EL (cell line): ENCODE results near the gene TPTE2.
"Not testable (repeated sequence)": the region's sequence is repeated elsewhere in the genome, so short reads cannot be mapped to it uniquely, and the experiment has no call there.

Source experiments
- DNase-seq: peaks from one replicate; pipeline ENCODE4 v3.0.0-alpha.2; 2016

Gene TPTE2

DNA sequence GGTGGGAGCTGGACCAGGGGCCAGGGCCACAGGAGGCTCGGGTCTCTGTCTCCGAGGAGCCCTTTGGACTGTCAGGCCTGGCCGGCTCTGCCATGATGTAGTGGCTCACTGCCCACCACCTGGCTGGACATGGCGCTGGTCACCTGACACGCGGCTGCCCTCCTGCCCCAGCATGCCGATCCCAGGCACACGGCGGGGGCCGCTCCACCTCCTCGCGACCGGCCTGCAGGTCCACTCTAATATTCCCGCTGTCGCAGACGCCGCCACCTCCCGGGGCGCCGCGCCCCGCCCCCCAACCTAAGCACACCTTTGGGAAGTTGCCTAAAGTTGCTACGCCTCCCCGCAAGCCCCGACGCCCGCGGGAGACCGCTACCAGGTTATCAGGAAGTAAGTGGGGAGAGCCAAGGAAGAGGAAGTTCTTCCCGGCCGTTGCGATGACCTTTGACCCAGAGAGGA, at the start of gene TPTE2:
TSS of gene TPTE2 (minus strand) at position 406 of the 456 bp plus-strand sequence. CDS start 58,298 bp downstream, outside the sequence.
- DNase-seq, result not testable (repeated sequence)

DNA sequence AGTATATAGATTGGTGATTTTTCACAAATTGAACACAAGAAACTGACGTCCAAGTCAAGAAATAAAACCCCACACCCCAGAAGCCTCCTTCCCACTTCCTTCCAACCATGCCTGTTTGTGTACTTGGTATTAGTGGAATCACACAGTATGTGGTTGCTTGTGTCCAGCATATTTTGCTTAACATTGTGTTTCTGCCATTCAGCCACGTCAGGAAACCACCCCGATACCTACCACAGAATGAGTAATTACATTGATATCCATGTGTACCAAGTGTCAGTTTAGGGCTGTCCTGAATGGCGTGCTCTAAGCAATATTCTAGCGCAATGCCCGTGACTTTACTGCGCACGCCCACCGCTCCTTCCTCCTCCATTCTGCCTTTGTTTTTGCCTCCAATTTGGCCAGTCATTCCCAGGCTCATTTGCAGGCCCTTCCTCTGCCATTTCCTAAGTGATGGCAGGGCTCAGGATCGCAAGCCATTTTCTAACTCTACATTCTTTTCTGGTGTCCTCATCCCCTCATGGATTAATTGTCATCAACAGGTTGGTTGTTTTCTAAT, 46.3 kb upstream of the TPTE2 start:
- DNase-seq, result no peak

DNA sequence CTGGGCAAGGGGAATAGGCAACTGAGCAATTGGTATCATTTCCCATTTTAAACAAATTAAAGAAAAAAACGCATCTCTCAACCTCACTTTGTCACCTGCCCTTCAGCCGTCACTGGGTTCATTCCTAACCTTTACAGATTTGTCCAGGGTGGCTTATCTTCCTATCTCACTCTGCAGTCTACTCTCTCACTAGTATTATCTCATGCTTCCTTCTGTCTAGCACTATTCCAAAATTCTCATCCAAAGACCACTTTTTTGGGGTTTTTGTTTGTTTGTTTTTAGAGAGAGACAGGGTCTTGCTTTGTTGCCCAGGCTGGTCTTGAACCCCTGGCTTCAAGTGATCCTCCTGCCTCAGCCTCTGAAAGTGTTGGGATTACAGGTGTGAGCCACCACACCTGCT, 45.4 kb upstream of the TPTE2 start:
- DNase-seq, result no peak

DNA sequence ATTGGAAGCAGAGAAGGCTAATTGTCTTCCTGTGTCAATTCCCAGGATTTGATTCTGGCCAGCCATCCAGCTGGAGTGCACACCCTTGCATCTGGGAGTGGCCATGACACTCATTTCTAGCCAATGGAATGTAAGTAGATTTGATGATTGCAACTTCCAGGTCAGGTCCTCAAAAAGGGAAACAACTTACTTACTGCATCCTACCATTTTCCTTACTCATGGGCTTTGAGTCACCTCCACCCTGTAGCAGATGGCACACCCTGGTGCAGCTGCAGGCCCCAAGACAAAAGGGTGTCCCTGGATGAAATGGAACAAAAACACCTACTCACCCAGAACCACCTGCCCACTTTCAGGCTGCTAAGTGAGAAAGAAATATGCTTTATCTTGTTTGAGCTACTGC, 44.8 kb upstream of the TPTE2 start:
- peak; percentile 32 for DNase-seq

DNA sequence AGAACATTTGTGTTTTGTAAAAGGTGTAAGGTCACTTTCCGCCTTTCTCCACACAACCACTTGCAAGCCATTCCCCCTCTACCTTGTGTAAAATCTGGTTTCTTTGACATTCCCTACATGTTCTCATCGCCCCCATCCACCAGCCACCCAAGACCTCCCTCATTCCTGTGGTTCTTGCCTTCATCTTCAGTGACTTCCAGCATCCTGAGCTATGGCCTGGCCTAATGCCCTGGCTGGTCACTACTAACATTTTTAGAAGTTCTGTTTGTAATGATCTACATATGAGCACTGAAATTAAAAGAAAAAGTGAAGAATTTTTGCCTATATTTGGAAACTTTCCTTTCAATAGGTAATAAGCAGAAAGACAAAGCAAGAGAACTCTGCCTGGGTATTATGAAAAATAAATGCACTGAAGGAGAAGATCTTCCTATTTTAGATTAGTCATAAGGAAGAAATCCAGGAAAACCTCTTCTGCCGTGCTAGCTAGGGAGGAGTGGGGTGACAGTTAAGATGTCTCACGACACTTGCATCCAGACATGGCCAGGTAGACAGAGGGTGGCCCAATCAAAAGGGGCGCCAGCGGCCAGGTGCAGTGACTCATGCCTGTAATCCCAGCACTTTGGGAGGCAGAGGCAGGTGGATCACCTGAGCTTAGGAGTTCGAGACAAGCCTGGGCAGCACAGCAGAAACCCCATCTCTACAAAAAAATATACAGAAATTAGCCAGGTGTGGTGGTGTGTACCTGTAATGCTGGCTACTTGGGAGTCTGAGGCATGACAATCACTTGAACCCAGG, 44.0 kb upstream of the TPTE2 start:
- DNase-seq, result peak; percentile 50

DNA sequence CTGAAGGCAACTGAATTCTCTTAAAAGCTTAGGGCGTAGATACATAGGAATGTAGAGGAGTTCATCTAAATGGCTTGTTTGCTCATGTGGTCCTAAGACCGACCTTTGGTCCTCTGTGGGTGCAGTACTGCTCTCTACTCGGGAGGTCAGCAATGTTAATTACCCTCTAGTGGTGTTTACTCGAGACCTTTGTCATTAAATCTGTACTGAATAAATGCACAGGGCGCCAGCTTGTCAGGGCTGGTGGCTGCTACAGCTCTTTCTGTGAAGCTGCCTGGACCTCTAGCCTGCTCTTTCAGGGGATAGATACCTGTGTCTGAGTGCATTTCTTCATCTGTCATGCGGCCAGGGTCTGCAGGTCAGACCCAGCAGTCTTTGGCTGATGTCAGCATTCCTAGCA, 43.0 kb upstream of the TPTE2 start:
- DNase-seq, result no peak

DNA sequence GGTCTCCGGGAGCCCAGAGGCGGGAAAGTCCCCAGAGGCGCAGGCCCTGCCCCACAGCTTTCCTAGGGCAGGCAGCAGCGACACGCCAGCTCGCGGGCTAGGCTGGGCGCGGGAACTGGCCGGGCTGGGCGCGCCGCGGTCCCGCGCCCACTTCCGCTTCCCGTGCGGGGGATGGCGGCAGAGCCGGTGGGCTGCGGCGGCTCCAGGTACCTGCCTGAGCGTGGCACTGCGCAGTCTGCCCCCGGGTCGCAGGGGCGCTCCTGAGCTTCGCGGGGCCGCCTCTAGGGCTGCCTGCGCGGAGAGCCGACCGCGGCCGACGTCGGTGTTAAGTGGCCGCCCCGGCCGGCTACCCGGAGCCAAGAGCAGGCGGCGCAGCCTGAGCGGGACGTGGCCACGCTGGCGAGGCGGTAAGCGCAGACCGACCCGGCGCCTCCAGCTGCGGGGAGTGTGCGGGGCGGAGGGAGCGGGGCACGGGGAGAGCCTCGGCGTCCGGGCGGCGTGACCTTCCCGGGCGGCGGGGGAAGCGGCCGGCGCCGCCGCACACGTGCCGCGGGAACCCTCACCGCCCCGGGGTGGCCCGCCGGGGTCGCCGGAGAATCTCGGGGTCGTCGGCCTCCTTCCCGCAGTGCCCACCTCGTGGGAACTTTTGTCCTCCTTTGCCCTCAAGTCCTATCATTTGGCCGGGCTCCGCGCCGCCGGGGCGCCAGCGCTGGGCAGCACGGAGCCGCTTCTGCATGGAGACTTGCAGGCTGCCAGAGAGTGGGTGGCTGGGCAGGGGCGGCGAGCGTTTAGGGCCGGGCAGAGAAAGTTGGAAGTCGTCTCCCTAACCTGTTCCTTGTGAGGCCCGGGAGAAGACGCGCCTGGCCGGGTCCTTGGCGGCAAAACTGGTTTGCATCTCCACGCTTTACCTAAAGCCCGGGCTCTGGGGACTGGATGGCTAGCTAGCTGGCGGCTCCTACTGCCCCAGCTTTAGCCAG, 40.7 kb upstream of the TPTE2 start:
- peak; percentile 51 for DNase-seq

DNA sequence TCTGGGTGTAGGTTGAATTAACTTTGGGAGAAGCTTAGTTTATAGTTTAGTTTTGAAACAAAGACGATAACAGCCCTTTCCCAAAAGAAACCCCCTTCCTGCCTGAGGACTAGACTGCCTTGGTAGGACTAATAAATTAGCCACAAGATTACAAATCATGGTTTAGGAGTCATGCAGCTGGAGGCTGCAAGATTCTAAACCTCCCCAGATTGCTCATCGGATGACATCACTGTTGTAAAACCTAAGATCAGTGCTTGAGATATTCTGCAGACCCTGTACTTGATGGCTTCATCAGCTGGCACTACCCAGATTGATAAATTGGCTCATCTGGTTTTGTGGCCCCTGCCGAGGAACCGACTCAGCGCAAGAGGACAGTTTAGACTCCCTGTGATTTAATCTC, 36.2 kb upstream of the TPTE2 start:
- DNase-seq, result peak; percentile 89

DNA sequence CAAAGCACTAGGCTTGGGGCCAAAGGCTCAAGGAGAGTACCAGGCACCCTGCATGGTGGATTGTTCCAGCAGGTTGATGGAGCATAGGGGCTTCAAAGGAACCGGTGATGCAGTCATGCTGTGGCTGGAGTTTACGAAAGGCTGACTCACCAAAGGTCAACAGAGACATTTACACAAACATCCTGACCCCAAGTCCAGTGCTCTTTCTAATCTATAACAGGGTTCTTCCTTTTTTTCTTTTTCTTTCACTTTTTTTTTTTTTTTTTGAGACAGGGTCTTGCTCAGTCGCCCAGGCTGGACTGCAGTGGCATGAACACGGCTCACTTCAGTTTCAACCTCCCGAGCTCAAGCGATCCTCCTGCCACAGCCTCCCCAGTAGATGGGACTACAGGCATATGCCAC, 35.6 kb upstream of the TPTE2 start:
- peak; percentile 78 for DNase-seq

DNA sequence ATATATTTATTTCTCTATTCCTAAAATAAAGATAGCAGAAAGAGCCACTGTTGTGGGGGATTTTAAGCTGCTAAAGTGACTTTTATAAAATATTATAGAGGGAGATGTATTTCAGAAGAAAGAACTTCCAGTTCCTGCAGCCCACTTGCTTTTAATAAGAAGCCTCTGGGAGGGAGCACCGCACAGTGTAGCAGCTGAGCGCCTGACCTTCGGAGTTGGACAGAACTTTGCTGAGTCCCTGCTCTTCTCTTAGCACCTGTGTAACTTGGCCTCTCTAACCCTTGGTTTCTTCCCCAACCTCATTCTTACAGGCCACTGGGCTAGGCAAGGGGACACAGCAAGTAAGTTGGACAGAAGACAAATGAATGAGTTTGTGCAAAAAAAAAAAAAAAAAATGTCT, 34.8 kb upstream of the TPTE2 start:
- no peak for DNase-seq

DNA sequence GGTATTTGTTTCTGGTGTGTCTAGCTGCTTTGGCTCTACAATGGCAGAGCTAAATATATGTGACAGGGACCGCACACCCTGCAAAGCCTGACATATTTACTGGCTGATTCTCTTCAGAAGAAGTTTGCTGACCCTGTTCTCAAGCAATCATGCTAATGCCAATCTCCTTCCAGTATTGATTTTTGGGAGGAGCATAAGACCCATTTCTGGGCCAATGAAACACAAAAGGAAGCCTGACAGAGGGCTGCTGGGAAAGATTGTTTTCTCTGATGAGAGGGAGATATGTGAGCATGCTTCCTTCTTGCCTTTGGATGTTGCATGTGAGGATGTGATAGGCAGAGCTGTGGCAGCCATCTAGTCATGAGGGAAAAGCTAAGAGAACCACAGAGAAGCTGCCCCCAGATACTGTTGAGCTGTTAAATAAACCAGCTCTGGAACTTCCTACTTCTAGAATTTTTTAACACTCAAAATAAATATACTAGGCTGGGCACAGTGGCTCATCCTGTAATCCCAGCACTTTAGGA, 31.4 kb upstream of the TPTE2 start:
- no peak for DNase-seq

DNA sequence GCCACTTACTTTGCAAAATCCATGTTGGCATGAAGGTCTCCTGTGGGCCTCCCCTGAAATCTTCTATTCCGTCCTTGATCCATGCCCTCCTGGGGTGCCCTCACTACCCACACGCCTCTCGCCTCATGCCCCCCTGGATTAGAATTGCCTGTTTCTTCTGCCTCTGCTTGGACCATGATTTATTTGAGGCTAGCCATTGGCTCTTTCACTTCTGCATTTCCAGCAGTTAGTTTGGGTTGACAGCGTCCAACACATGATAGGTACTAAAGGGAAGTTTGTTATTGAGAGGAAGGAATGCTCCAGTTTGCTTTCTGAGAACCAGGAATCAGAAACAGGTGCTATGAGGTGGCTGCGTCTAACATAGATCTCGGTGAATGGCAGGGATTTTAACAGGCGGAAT, 30.5 kb upstream of the TPTE2 start:
- DNase-seq, result no peak

DNA sequence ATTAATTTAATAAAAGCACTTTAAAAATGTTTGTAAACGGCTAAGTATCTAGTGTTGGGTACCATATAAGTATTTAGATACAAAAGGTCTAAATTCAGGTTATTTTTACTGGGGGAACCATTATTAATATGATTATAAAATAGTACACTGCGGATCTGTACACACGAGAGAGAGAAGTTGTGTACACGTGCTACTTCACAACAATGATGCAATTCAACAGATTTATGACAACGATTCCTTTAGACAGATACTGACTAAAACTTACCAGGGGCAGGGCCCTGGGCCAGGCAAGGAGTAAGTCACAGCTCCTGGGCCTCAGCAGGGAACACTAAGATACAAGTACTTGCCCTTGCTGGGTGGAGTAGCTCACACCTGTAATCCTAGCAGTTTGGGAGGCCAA, 29.1 kb upstream of the TPTE2 start:
- no peak for DNase-seq

DNA sequence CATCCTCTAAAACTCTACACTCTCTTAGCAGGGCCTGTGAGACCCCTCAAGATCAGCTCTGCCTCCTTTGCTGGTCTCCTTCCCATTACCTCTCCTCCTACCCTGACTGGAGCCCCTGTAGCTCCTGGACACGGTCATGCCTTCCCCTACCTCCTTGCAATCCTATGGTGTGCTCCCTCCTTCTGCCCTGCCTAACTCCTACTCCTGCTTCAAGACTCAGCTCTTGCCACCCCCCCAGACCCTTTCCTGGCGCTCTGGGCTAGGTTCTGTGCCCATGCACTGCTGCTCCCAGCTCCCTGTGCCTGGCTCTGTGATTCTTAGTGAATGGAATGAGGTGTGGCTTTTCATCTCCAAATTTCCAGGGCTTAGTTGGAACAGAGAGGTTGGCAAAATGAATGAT, 28.0 kb upstream of the TPTE2 start:
- DNase-seq, result no peak

DNA sequence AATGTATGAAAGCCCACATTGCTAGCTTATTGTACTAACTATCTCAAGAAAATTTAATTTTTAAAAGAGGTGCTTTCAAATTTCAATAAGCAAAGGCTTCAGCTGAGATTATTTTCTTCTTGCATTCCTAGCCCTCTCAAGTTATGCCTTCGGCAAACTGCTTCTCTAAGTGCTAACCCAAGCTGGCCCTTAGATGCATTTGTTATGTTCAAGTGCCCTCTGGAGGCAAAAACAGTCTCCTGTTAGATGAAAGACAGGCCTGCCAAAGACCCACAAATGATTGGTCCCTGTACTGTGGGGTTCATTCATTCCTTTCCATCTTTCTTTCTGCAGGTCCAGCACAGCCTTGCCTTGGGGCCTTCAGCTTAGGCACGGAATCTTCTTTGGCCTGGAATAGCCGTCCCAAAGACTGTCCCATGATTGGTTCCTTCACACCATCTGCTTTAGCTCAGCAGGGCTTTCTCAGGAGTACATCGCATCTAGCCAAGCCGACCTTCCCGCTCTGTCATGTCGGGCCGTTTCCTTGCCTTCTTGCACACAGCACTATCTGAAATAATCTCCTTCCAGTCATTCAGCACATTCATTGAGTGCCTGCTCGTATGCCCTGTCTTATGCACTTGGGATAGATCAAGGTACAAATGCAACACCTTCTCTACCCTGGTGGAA, 26.4 kb upstream of the TPTE2 start:
- DNase-seq, result peak; percentile 70

DNA sequence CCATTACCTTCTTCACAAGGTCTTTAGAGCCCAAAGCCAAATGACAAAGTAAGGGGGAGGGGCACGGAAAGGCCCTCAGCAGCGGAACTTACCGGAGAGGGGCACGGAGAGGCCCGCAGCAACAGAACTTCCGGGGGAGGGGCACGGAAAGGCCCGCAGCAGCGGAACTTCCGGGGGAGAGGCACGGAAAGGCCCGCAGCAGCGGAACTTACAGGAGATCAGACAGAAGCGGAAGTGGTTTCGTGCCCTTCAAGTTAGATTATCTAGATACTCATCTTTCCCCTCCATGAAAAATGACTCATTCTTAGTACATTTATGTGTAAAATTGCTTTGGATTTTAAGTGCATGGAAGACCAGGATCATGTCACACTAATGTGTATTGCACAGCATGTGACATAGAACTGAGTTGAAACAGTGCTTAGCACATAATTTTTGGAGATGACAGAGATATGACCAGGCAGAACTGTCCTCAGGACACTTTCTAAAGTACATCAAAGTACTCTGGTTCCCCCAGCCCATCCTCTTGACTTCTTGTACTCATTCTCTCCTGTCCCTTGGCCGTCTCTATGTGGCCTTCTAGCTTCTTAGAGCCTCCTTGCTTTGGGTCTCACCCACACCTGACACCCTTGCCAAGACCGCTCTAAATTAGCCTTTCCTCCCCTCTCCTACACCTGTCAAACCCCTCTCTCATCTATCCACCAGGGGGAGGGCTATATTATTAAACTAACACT, 25.7 kb upstream of the TPTE2 start:
- peak; percentile 89 for DNase-seq

DNA sequence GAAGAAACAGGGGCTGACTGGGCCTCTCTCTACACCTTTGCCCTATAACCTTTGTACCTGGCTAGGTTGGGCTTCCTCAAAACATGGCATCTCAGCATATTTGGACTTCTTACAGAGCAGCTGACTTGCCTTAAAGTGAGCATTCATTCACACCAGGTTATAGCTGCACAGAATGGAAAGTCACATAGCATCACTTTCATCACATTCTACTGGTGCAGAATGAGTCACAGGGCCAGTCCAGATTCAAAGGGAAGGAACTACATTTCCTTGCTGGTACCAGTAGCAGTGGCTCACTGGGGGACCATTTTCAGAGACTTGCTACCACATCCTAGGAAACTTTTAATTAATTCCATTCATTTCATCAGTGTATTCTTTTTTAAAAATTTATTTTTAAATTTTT, 20.3 kb upstream of the TPTE2 start:
- no peak for DNase-seq

DNA sequence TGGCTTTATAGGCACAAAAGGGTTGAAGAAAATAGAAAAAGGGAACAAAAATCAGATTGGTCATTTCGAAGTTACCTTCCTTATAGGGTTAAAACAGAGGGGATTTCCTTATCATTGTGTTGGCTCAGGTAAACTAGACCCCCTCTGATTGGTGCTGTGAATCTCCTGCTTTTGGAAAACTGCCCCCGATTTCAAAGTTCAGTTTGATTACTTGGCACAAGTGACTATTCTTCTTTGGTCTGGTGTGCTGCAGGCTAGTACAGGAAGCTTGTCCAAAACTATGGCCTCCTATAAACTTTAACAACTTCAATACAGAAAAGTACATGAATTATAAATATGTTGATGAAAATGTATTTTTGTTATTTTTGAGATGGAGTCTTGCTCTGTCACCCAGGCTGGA, 13.9 kb upstream of the TPTE2 start:
- DNase-seq, result no peak

DNA sequence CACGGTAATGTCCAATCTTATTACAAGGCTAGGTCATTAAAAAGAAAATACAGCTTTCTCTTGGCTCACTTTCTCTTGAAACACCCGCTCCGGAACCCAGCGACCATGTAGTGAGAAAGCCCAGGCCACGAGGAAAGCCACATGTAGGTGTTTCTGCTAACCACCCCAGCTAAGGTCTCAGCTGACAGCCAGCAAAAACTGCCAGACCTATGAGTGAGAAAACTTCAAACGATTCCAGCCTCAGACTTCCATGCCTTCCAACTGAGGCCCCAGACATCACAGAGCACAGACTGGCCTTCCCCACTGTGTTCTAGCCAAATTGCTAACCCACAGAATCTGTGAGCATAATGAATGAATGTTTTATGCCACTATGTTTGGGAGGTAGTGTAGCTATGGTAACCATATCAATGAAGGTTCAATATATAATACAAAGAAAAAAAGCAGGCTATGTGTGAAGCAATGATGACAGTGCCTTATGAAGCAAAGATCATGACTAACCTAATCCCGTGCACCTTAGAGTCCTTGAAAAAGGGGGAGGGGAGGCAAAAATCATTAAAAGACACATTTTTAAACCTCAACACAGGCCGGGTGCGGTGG, 11.9 kb upstream of the TPTE2 start:
- DNase-seq, result no peak

DNA sequence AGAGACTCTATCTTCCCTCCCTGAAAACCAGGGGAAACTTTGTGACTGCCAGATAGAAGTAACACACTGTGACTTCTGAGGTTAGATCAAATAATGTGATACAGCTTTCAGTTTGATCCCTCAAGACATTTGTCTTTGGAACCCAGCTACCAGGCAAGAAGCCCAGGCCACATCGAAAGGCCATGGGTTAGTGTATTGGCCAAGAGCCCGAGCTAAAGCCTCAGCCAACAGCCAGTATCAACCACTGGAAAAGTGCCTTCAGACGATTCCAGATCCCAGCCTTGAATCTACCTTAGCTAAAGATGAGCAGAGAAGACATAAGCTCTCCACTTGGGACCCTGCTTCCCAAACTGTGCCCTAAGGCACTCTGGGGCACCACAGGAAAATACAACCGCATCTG, 10.9 kb upstream of the TPTE2 start:
- DNase-seq, result no peak

DNA sequence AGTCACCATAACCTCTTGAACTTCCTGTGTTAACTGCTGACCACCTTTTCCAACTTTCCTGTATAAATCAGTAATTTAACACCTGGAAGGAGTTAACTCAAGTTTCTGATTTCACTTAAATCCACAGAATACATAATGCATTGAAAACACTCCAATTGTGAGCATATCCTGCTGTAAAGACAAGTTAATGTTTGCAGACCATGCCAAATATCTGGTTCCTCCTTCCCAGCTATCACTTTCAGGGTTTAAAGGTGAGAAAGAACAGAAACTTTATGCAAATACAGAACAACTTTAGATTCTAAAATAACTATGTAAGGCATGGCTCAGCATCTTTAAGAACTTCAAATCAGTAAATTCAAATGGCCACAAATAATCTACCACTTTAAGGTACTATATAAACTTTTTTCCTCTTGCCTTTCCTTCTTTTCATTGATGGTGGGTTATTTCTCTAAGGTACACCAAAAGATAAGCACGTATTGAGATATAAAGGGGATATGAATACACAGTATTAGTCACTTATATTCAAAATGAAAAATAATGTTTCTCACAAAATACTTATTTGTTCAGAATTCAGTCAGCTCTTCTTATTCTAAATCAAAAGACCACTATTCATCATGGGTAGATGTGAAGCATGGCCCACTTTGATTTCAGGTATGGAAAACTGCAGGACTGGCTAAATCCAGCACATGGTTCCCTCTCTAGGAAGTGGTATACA, 6.6 kb upstream of the TPTE2 start:
- DNase-seq, result no peak
